ENCODE measurements around the gene MAD1L1.

DNA sequence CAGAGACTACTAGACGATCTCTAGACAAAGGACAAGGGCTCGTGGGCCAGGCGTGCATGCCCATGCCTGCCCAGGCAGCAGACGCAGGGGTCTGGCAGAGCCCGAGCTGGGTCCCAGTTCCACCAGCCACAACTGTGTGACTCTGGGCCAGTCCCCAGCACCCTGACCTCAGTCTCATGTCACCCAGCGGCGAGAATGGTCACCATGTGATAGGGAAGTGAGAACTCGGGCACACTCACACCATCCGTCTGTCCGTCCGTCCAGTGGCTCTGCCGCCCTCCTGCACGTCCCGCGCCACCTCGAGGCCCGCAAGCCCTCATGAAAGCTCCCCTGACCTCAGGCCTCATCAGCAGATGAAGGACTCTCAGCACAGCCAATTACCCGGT is 282.7 kb downstream of the MAD1L1 start:
- TF ChIP-seq, protein P1, sequence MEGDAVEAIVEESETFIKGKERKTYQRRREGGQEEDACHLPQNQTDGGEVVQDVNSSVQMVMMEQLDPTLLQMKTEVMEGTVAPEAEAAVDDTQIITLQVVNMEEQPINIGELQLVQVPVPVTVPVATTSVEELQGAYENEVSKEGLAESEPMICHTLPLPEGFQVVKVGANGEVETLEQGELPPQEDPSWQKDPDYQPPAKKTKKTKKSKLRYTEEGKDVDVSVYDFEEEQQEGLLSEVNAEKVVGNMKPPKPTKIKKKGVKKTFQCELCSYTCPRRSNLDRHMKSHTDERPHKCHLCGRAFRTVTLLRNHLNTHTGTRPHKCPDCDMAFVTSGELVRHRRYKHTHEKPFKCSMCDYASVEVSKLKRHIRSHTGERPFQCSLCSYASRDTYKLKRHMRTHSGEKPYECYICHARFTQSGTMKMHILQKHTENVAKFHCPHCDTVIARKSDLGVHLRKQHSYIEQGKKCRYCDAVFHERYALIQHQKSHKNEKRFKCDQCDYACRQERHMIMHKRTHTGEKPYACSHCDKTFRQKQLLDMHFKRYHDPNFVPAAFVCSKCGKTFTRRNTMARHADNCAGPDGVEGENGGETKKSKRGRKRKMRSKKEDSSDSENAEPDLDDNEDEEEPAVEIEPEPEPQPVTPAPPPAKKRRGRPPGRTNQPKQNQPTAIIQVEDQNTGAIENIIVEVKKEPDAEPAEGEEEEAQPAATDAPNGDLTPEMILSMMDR (conservative IDR thresholded peaks at IDR 0.05; ENCODE audit: low read length), result no peak
- TF ChIP-seq EZH2phosphoT487 (IDR thresholded peaks at IDR 0.05; ENCODE audit: borderline replicate concordance, low read depth, low read length), result no peak

Measured in OCI-LY7 (cell line).